OCI-LY7 (cell line): Measurements from ENCODE around the gene PLA1A.

ENCODE experiments used
- CTCF ChIP-seq: fragments of 200-600 bp; sonication (generic); conservative IDR thresholded peaks from 2 replicates; pipeline ENCODE4 v1.5.1; 2014; ENCODE audit warnings: mild to moderate bottlenecking, antibody characterized with exemption, low read length, moderate library complexity, mixed read lengths
- EZH2phosphoT487 ChIP-seq: fragments of 200-600 bp; sonication (generic); IDR thresholded peaks from 2 replicates; pipeline ENCODE4 v1.6.1; 2018; ENCODE audit warnings: low read depth, borderline replicate concordance, mild to moderate bottlenecking, mixed run types, antibody characterized with exemption, low read length, moderate library complexity, mixed read lengths

- TF ChIP-seq EZH2phosphoT487 (no peak), CTCF (no peak)
These were observed 68.4 kb downstream of the PLA1A start for GRCh38 chr3:119665954-119666559.
